ENCODE measurements around the gene DDAH1. TPM values are rescaled to one million over a fixed set of nuclear protein-coding genes. Genes with fewer than 3 reads are reported as not detected.

DDAH1 gene
- total RNA-seq, 1 experiment from 2014 or later = 36.3 TPM

DNA sequence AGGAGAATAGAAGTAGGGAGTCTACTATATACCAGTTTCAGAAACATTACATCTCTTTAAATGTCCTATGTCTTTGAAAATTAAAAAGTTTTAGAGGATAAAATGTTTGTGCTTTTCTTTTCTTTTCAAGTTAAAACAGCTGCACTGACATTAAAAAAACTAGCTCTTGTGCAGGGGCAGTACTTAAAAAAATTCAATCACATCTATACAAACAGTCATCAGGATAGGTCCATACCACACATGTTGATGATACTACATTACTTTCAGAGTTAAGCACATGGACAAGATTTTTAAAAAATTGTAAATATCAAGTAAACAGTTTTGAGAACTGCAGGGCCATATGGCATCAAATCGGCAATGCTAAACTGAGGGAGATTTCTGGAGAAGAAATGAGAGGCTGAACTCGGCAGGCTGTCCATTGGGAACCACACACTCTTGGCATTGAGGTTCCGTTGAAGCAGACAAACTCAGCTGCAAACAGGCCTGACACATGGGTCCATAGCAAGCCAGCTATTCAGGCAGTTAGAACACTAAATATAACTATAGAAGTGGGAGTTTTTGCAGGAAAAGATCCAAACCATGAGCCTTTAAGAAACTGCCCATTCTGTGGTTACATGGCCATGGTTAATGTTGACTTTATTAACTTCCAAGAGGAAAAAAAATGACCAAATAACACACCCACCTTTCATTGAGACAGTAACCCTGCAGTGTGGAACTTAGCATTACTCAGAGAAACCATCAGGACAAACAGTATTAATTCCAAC lies 104.0 kb downstream of the DDAH1 start:
- no peak for DNase-seq
- H3K79me1 ChIP-seq (ENCODE audit: insufficient read depth, low read depth, low read length, poor library complexity, severe bottlenecking) = no peaks in the 10 kb centered on the region
- no peak overlapping the region for H3T11ph ChIP-seq (ENCODE audit: low read length)
- H4K5ac ChIP-seq (ENCODE audit: insufficient read length, low read depth, low read length) = no peak overlapping the region
- TF ChIP-seq, protein P1, sequence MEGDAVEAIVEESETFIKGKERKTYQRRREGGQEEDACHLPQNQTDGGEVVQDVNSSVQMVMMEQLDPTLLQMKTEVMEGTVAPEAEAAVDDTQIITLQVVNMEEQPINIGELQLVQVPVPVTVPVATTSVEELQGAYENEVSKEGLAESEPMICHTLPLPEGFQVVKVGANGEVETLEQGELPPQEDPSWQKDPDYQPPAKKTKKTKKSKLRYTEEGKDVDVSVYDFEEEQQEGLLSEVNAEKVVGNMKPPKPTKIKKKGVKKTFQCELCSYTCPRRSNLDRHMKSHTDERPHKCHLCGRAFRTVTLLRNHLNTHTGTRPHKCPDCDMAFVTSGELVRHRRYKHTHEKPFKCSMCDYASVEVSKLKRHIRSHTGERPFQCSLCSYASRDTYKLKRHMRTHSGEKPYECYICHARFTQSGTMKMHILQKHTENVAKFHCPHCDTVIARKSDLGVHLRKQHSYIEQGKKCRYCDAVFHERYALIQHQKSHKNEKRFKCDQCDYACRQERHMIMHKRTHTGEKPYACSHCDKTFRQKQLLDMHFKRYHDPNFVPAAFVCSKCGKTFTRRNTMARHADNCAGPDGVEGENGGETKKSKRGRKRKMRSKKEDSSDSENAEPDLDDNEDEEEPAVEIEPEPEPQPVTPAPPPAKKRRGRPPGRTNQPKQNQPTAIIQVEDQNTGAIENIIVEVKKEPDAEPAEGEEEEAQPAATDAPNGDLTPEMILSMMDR (conservative IDR thresholded peaks at IDR 0.05) = no peak
- H3K4me1 ChIP-seq (ENCODE audit: insufficient read depth, low read length) = no peaks in the 10 kb centered on the region
- no peak overlapping the region for H3K56ac ChIP-seq (ENCODE audit: insufficient read length, low read depth, low read length)
- H4K8ac ChIP-seq (replicated peaks; ENCODE audit: insufficient read length, low read depth, low read length) = no peak overlapping the region
- H3K79me2 ChIP-seq (ENCODE audit: insufficient read depth, low read length) = no peaks in the 10 kb centered on the region
- H4K20me1 ChIP-seq (ENCODE audit: control insufficient read depth, insufficient read depth, insufficient read length) = no peaks in the 10 kb centered on the region
- H3K27me3 ChIP-seq (ENCODE audit: insufficient read depth, low read length) = no peaks in the 10 kb centered on the region
- H3K23me2 ChIP-seq (ENCODE audit: insufficient read length, low read depth, low read length, poor library complexity, severe bottlenecking) = no peaks in the 10 kb centered on the region
- H2BK5ac ChIP-seq (ENCODE audit: insufficient read length, low read length) = no peak overlapping the region
- no peak overlapping the region for H3K4ac ChIP-seq (ENCODE audit: low read depth, low read length)
- H3K27me3 Mint-ChIP-seq (ENCODE audit: low read depth) = no peaks in the 10 kb centered on the region; the same call in 1 of the 2 replicates
- no peak overlapping the region for H2BK15ac ChIP-seq (ENCODE audit: low read depth, low read length)
- H2BK120ac ChIP-seq (ENCODE audit: low read depth, low read length, poor library complexity, severe bottlenecking) = no peak overlapping the region
- no peak overlapping the region for H4K91ac ChIP-seq (ENCODE audit: insufficient read length, low read depth, low read length)
- H3K27ac ChIP-seq (ENCODE audit: insufficient read length, low read depth, low read length) = no peak overlapping the region
- no peak overlapping the region for H3K18ac ChIP-seq (ENCODE audit: insufficient read length, low read depth, low read length)
- no peak overlapping the region for H3K4me2 ChIP-seq (ENCODE audit: insufficient read depth, insufficient read length, low read length)
- H2BK20ac ChIP-seq (ENCODE audit: low read depth, low read length, poor library complexity, severe bottlenecking) = no peak overlapping the region
- H2AK5ac ChIP-seq (ENCODE audit: insufficient read length, low read length) = no peak overlapping the region
- WGBS (ENCODE audit: extremely low coverage, insufficient read length, low lambda C conversion rate) = no CpG with 5 or more reads among the region's 3 CpGs
- H3K9me3 ChIP-seq (ENCODE audit: control insufficient read depth, low read depth, low read length) = no peaks in the 10 kb centered on the region
- no peak overlapping the region for H3K9ac ChIP-seq (ENCODE audit: extremely low read depth, insufficient read length, low read length)
- H3K4me1 Mint-ChIP-seq = no peaks in the 10 kb centered on the region
- no peak overlapping the region for H2BK12ac ChIP-seq (ENCODE audit: insufficient read length, low read depth, low read length)
- H3K14ac ChIP-seq (ENCODE audit: insufficient read depth, low read length) = no peak overlapping the region
- H3K23ac ChIP-seq (ENCODE audit: insufficient read length, low read depth, low read length) = no peak overlapping the region
- H3K36me3 Mint-ChIP-seq (ENCODE audit: insufficient read depth in 1 of 3, low read depth in 3 of 3) = no peaks in the 10 kb centered on the region
- H3K27ac Mint-ChIP-seq = no peak overlapping the region
- no peak overlapping the region for H2AFZ ChIP-seq (ENCODE audit: low read length)
- H3K9me3 Mint-ChIP-seq = no peaks in the 10 kb centered on the region
- no peak overlapping the region for H3K4me3 Mint-ChIP-seq

All from H9 (cell line).